GM21360 (cell line): Measurements from ENCODE around the gene ZSCAN21.
"Not testable (repeated sequence)": the region's sequence is repeated elsewhere in the genome, so short reads cannot be mapped to it uniquely, and the experiment has no call there.

Experiments used
- ATAC-seq: cut with Tn5 transposase; IDR thresholded peaks from one replicate; pipeline ENCODE4 v1.9.1; 2021; ENCODE audit warnings: mild to moderate bottlenecking, moderate library complexity; ENCODE audit not compliant: unreplicated experiment

Gene ZSCAN21

GRCh38 chr7:100049441-100050291, at the start of gene ZSCAN21:
TSS of gene ZSCAN21 (plus strand) at chr7:100049774. CDS start at chr7:100057007, 7,233 bp downstream.
- ATAC-seq, result peak; percentile 76

GRCh38 chr7:100000239-100000638, 49.3 kb upstream of the ZSCAN21 start:
- no peak for ATAC-seq

- ATAC-seq, result no peak
Observed at GRCh38 chr7:100003711-100004661, 45.6 kb upstream of the ZSCAN21 start.

- ATAC-seq, result no peak
Observed at GRCh38 chr7:100007887-100008286, 41.7 kb upstream of the ZSCAN21 start.

GRCh38 chr7:100008525-100008924, 41.0 kb upstream of the ZSCAN21 start:
- ATAC-seq, result no peak

GRCh38 chr7:100009952-100010351, 39.6 kb upstream of the ZSCAN21 start:
- ATAC-seq, result not testable (repeated sequence)

GRCh38 chr7:100010901-100011300, 38.7 kb upstream of the ZSCAN21 start:
- no peak for ATAC-seq

GRCh38 chr7:100011516-100011915, 38.1 kb upstream of the ZSCAN21 start:
- no peak for ATAC-seq

GRCh38 chr7:100012385-100013327, 36.9 kb upstream of the ZSCAN21 start:
- not testable (repeated sequence) for ATAC-seq

- ATAC-seq, result no peak
Observed at GRCh38 chr7:100013328-100013676, 36.3 kb upstream of the ZSCAN21 start.

- peak; percentile 88 for ATAC-seq
Observed at GRCh38 chr7:100015232-100016214, 34.1 kb upstream of the ZSCAN21 start, which contains the start of gene ZKSCAN1. TSS of gene ZKSCAN1 (plus strand) at chr7:100015596. CDS start at chr7:100023507, 7,911 bp downstream.

GRCh38 chr7:100016215-100016901, 33.2 kb upstream of the ZSCAN21 start:
- no peak for ATAC-seq

- no peak for ATAC-seq
Observed at GRCh38 chr7:100017300-100017699, 32.3 kb upstream of the ZSCAN21 start.

GRCh38 chr7:100017875-100018274, 31.7 kb upstream of the ZSCAN21 start:
- ATAC-seq, result no peak

GRCh38 chr7:100019908-100020307, 29.7 kb upstream of the ZSCAN21 start:
- ATAC-seq, result no peak

- no peak for ATAC-seq
Observed at GRCh38 chr7:100021297-100021696, 28.3 kb upstream of the ZSCAN21 start.

GRCh38 chr7:100022621-100023020, 27.0 kb upstream of the ZSCAN21 start:
- ATAC-seq, result no peak

GRCh38 chr7:100023526-100023925, 26.0 kb upstream of the ZSCAN21 start:
- ATAC-seq, result no peak
